K562 (cell line): ENCODE data around the gene CD9.
"Not testable (repeated sequence)": the region's sequence is repeated elsewhere in the genome, so short reads cannot be mapped to it uniquely, and the experiment has no call there.

Experiments
- ATF7 ChIP-seq: fragments of 450-650 bp; IDR thresholded peaks from 2 replicates; pipeline ENCODE4 v1.7.1; 2014; ENCODE audit warnings: mild to moderate bottlenecking, moderate library complexity
- CHD1 ChIP-seq: fragments of 200-600 bp; sonication (generic); IDR thresholded peaks from one replicate; pipeline ENCODE4 v1.6.1; 2012; ENCODE audit warnings: mild to moderate bottlenecking, moderate library complexity, low read length, inconsistent platforms
- DPF2 ChIP-seq: fragments of 450-650 bp; IDR thresholded peaks from 2 replicates; pipeline ENCODE4 v1.6.1; 2016
- GTF2F1 ChIP-seq: IDR thresholded peaks from 2 replicates; pipeline ENCODE4 v1.6.1; 2011; ENCODE audit warnings: low read depth, low read length, improper control_type of control experiment
- JUNB ChIP-seq: fragments of 450-650 bp; formaldehyde crosslinking; conservative IDR thresholded peaks from 2 replicates; pipeline ENCODE4 v1.4.0; 2020; ENCODE audit warnings: mild to moderate bottlenecking
- MTA3 ChIP-seq: fragments of 450-650 bp; formaldehyde crosslinking; IDR thresholded peaks from 2 replicates; pipeline ENCODE4 v1.6.1; 2017; ENCODE audit warnings: mild to moderate bottlenecking, borderline replicate concordance
- NR2F6 ChIP-seq: fragments of 450-650 bp; formaldehyde crosslinking; IDR thresholded peaks from 2 replicates; pipeline ENCODE4 v1.4.0; 2020; ENCODE audit warnings: mild to moderate bottlenecking
- RBM25 ChIP-seq: fragments of 200-400 bp; formaldehyde crosslinking; IDR thresholded peaks from 2 replicates; pipeline ENCODE4 v1.6.1; 2018; ENCODE audit warnings: low read length, low read depth, moderate library complexity; ENCODE audit not compliant: severe bottlenecking
- TAF7 ChIP-seq: fragments of 450-650 bp; IDR thresholded peaks from 2 replicates; pipeline ENCODE4 v1.6.1; 2016; ENCODE audit warnings: missing genetic modification characterization, missing compliant biosample characterization
- TCF7L2 ChIP-seq: fragments of 150-350 bp; IDR thresholded peaks from 2 replicates; pipeline ENCODE4 v1.6.1; 2016; ENCODE audit warnings: low read depth, mild to moderate bottlenecking, low read length, moderate library complexity
- TF ChIP-seq, protein P1 (sequence below), 3 experiments: IDR thresholded peaks in 2 of 3; conservative IDR thresholded peaks in 1 of 3; 2 replicates each; pipeline ENCODE4 v1.5.1; 2011 to 2012; ENCODE audit warnings: low read length in 3 of 3, mild to moderate bottlenecking in 3 of 3, control low read depth in 2 of 3, improper control_type of control experiment in 1 of 3, inconsistent platforms in 1 of 3, low read depth in 1 of 3, mixed read lengths in 1 of 3, moderate library complexity in 1 of 3; ENCODE audit not compliant: insufficient read depth in 2 of 3

DNA sequence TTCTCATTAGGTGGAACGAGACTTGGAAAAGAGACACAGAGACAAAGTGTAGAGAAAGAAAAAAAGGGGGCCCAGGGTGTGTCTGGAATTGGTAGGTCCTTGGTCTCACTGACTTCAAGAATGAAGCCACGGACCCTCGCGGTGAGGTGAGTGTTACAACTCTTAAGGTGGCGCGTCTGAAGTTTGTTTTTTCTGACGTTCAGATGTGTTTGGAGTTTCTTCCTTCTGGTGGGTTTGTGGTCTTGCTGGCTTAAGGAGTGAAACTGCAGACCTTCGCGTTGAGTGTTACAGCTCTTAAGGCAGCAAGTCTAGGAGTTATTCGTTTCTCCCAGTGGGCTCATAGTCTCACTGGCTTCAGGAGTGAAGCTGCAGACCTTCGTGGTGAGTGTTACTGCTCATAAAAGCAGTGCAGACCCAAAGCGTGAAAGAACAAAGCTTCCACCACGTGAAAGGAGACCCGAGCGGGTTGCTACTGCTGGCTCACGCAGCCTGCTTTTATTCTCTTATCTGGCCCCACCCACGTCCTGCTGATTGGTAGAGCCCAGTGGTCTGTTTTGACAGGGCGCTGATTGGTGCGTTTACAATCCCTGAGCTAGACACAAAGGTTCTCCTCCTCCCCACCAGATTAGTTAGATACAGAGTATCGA, 10.1 kb upstream of the CD9 start:
- not testable (repeated sequence) for TF ChIP-seq GTF2F1; JUNB (CRISPR knock-in tag); NR2F6; DPF2; TAF7; RBM25; ATF7; CHD1; TCF7L2
- peak; percentile 73; the same call in 1 of the 2 replicates for TF ChIP-seq MTA3
- TF ChIP-seq, protein P1, sequence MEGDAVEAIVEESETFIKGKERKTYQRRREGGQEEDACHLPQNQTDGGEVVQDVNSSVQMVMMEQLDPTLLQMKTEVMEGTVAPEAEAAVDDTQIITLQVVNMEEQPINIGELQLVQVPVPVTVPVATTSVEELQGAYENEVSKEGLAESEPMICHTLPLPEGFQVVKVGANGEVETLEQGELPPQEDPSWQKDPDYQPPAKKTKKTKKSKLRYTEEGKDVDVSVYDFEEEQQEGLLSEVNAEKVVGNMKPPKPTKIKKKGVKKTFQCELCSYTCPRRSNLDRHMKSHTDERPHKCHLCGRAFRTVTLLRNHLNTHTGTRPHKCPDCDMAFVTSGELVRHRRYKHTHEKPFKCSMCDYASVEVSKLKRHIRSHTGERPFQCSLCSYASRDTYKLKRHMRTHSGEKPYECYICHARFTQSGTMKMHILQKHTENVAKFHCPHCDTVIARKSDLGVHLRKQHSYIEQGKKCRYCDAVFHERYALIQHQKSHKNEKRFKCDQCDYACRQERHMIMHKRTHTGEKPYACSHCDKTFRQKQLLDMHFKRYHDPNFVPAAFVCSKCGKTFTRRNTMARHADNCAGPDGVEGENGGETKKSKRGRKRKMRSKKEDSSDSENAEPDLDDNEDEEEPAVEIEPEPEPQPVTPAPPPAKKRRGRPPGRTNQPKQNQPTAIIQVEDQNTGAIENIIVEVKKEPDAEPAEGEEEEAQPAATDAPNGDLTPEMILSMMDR (IDR thresholded peaks at IDR 0.05 in 2 of 3, conservative IDR thresholded peaks at IDR 0.05 in 1 of 3; ENCODE audit: insufficient read depth in 2 of 3, low read depth in 1 of 3, low read length in 3 of 3) = not testable (repeated sequence)
